ENCODE measurements around the gene HYCC2.

GRCh38 chr2:201071479-201072200 lies at the start of gene HYCC2, which contains the start of gene NDUFB3:
- TF ChIP-seq CTCF (IDR thresholded peaks at IDR 0.05) (peak; percentile 26 to 41 (median 35)), POLR2A (IDR thresholded peaks at IDR 0.05) (peak; percentile 64)

All from right lobe of liver (tissue), 4 donors.